ENCODE measurements around the gene ASH1L. TPM values are rescaled to one million over a fixed set of nuclear protein-coding genes. Genes with fewer than 3 reads are reported as not detected.

Gene ASH1L
- total and polyA plus RNA-seq, 2 donors (not counting 3 experiments of a cell fraction or from before 2014, with no cell fraction given): 11.6 to 29.2 TPM

DNA sequence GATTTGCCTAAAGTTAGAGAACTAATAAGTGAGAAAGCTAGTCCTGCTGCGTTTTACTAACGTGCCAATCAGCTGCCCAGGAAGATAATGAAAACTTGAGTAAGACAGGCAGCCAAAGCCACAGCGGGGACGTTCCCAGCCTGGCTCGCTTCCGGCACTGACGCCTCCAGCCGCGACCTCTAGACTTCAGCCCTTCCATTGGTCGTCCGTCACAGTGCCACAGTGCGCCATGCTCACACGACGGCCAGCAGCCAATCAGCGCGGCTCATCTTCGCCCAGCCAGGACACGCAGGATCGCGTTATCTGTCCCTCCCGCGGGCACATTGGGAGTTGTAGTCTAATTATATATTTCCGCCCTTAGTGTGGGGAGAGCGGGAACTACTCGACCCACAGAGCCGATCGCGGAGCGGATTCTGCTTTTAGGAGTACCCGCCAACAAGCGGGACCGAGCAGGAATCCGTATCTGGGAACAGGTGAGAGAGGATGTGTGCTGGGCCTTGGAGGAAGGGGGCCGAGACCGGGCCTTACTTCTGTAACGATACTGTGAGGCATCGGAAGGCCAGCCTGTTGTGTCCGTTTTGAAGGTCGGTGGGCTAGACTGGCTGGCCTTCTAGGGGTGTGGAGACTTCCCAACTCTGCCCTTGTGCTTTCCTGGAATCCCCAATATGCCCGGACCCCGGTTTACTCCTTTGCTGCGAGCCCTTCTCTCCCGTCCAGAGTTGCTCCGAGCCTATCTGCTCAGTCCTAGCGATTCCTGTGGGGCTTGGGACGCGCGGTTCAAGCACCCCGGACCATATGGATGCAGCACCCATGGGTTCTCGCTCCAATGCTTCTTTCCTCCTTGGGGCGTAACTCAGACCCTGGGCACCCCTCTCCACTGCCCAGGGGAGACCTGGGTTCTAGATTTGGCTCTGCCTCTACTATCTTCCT, 253.8 kb downstream of the ASH1L start, which contains the start of gene FDPS:
TSS of gene FDPS (plus strand) at position 374 of the 930 bp plus-strand sequence. CDS start 924 bp downstream, outside the sequence.
- no peaks in the 10 kb centered on the region for H3K9me3 ChIP-seq (replicated peaks; ENCODE audit: control insufficient read depth, insufficient read depth, low read length)
- H3K36me3 ChIP-seq (ENCODE audit: control insufficient read depth in 2 of 2, extremely low read depth in 1 of 2, insufficient read depth in 2 of 2, low read length in 2 of 2): peaks cover 8 to 9% of the 10 kb centered on the region in 2 experiments
- H3K9ac ChIP-seq (replicated peaks; ENCODE audit: extremely low read depth, insufficient read depth, low read length): peak within 1 kb of the TSS; percentile 94
- no peaks in the 10 kb centered on the region for H4K20me1 ChIP-seq (replicated peaks; ENCODE audit: control insufficient read depth, extremely low read depth, insufficient read depth, low read length)
- no peaks in the 10 kb centered on the region for H3K9me1 ChIP-seq (replicated peaks; ENCODE audit: control insufficient read depth, extremely low read depth, insufficient read depth, low read length)
- peaks cover 45% of the 10 kb centered on the region for H3K79me2 ChIP-seq (ENCODE audit: control insufficient read depth, insufficient read depth, low read length)
- peak within 1 kb of the TSS; percentile 47 to 86 (median 84) for H3K4me3 ChIP-seq (replicated peaks in 1 of 3; ENCODE audit: insufficient read depth in 1 of 3, low read depth in 1 of 3, low read length in 3 of 3)
- intact Hi-C loops (cut with micrococcal nuclease): loop anchor here (1.0 to 5.0 kb wide), 6 partner anchors 15 to 116 kb away; partner anchors contain the start of genes CLK2, HCN3 and MTX1
- peaks cover 24% of the 10 kb centered on the region for H3K4me1 ChIP-seq (ENCODE audit: control insufficient read depth, extremely low read depth, insufficient read depth, low read length)
- CTCF ChIA-PET: interaction anchor here (0.8 to 1.9 kb wide), 10 partner anchors 12 to 340 kb away, joined by 3 to 27 read pairs (median 5); partner anchors contain the start of genes CLK2 and RUSC1
- POLR2A ChIA-PET: interaction anchor here (0.6 to 1.1 kb wide), 4 partner anchors 12 to 37 kb away, joined by 3 to 4 read pairs (median 4); partner anchors contain the start of gene RUSC1
- no peaks in the 10 kb centered on the region for H3K27me3 ChIP-seq (ENCODE audit: control insufficient read depth in 2 of 2, insufficient read depth in 2 of 2, low read length in 2 of 2)
- peak within 1 kb of the TSS; percentile 75 for H3K4me2 ChIP-seq (ENCODE audit: insufficient read depth, low read length)
- TSS peak; percentile 88 for BruUV-seq (replicated peaks)
- TF ChIP-seq MYC (IDR thresholded peaks at IDR 0.05; ENCODE audit: low read depth, low read length) (no peak), POLR2A (IDR thresholded peaks at IDR 0.05; ENCODE audit: low read depth, low read length) (peak; percentile 87), MAX (IDR thresholded peaks at IDR 0.05; ENCODE audit: insufficient read depth, insufficient read length) (peak; percentile 74), FOS (IDR thresholded peaks at IDR 0.05; ENCODE audit: borderline replicate concordance, insufficient read depth, low read length) (no peak), GATA2 (IDR thresholded peaks at IDR 0.05; ENCODE audit: insufficient read depth, insufficient read length, low read depth, low read length) (peak; percentile 20), CTCF (IDR thresholded peaks at IDR 0.05; ENCODE audit: extremely low read depth in 1 of 2, insufficient read depth in 1 of 2, low read depth in 1 of 2, low read length in 2 of 2) (no peak), POLR2AphosphoS5 (IDR thresholded peaks at IDR 0.05; ENCODE audit: insufficient read depth, low read depth, low read length) (peak; percentile 82)
- FAIRE-seq (peak; percentile 100), DNase-seq (ENCODE audit: low read depth, low spot score) (peak; percentile 99)
- dilution Hi-C loops (cut with MboI; ENCODE audit: extremely low pct_ligation_motif_present, low sequenced_read_pairs): no loop called here
- no peak within 1 kb of the TSS for H2AFZ ChIP-seq (ENCODE audit: low read depth, low read length)
- H3K27ac ChIP-seq (ENCODE audit: insufficient read depth, low read depth, low read length): peak within 1 kb of the TSS; percentile 88

Data from endothelial cell of umbilical vein (primary cell).